HG03108 (cell line): ENCODE data around the gene UBA1.
"Not testable (repeated sequence)": the region's sequence is repeated elsewhere in the genome, so short reads cannot be mapped to it uniquely, and the experiment has no call there.

Source experiments
- ATAC-seq: cut with Tn5 transposase; IDR thresholded peaks from one replicate; pipeline ENCODE4 v1.9.1; 2021; ENCODE audit warnings: moderate library complexity; ENCODE audit not compliant: unreplicated experiment

UBA1 gene

DNA sequence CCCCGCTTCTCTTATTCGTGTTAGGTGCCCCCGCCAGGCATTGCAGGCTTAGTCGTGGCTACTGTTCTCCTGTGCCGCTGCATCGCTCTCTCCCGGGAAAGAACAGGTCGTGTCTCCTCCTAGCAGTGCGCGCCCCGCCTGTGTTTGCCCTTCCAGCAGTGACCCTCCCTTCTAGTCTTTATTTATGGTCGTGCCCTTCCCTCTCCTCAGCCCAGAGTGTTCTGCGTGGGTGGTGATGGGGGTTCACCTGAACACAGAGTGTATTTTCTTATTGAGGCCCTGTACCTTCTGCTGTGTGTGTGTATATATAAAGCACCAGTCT, 54.3 kb downstream of the UBA1 start:
- ATAC-seq, result no peak

DNA sequence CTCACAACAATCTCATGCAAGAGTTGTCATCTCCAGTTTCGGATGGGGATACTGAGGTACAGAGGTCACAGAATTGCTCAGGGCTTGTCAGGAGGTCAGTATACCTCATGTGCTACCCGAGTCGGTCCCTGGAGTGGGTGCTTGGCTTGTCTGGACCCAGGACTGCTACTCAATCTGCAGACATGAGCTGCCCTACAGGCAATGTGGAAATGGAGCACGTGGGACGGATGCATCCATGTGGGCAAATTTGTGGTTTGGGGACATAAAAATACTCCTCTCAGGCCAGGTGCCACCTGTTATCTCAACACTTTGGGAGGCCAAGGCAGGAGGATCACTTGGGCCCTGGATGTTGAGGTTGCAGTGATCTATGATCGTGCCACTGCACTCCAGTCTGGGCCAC, 54.9 kb downstream of the UBA1 start:
- no peak for ATAC-seq

DNA sequence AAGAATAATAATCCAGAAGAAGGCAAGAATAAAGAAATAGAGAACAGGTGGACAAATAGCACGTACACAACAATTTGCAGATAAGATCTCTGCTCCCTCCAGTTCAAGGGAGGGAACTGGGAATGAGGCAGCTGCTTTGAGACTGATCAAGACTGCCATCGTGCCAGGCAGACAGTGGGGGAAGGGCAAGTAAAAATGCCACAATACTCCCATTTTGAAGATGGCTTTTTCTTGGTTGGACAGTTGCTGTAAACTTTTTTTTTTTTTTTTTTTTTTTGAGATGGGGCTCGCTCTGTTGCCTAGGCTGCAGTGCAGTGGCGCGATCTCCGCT, 56.4 kb downstream of the UBA1 start:
- ATAC-seq, result no peak

DNA sequence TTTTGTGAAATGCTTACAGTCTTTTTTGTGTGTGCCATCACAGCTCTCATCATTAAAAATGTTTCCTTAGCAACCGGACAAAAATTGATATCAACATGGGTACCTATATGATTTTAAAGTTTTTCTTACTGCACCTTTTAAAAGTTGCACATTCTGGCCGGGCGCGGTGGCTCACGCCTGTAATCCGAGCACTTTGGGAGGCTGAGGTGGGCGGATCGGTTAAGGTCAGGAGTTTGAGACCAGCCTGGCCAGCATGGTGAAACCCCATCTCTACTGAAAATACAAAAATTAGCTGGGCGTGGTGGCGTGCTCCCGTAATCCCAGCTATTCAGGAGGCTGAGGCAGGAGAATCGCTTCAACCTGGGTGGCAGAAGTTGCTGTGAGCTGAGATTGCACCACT, 64.0 kb downstream of the UBA1 start:
- ATAC-seq, result not testable (repeated sequence)
